SK-MEL-5 (cell line): ENCODE data around the gene TOM1. TPM values are rescaled to one million over a fixed set of nuclear protein-coding genes. Genes with fewer than 3 reads are reported as not detected.
A peak's percentile ranks its signal among the peaks of the same experiment; 100 is the strongest.

Experiments
- DNase-seq: peaks from one replicate; pipeline ENCODE4 v3.0.0-alpha.2; 2016; ENCODE audit warnings: low read depth, low spot score
- in situ Hi-C: cut with HindIII; loops from 2 replicates; pipeline ENCODE4 v1.10.0; 2016; ENCODE audit warnings: low sequenced_read_pairs, high pct_unique_total_duplicates, low pct_unique_long_range_greater_than_20kb
- total RNA-seq: library from RNA; depleted of rRNA; stranded (reverse); fragments of >200 nt; shearing (Covaris generic); gene quantifications from 2 replicates; pipeline ENCODE4 v1.2.3, GENCODE V29; 2014

Gene TOM1
- total RNA-seq, 1 experiment from 2014 or later = 73.1 TPM

GRCh38 chr22:35334004-35334403, 34.3 kb downstream of the TOM1 start:
- no peak for DNase-seq
- in situ Hi-C loops = no loop called here

- no peak for DNase-seq
- in situ Hi-C loops = no loop called here
These were observed 35.8 kb downstream of the TOM1 start for GRCh38 chr22:35335468-35335867.

- DNase-seq = no peak
- in situ Hi-C loops = no loop called here
These were observed 36.5 kb downstream of the TOM1 start for GRCh38 chr22:35335936-35336781.

- DNase-seq = peak; percentile 49
These were observed 38.2 kb downstream of the TOM1 start for GRCh38 chr22:35337932-35338331.

GRCh38 chr22:35341090-35341874, 41.6 kb downstream of the TOM1 start:
- DNase-seq = no peak
- in situ Hi-C loops = no loop called here

More at GRCh38 chr22:35337932-35338331, 38.2 kb downstream of the TOM1 start:
- in situ Hi-C loops = no loop called here

- in situ Hi-C loops = no loop called here
- no peak for DNase-seq
These were observed 42.7 kb downstream of the TOM1 start for GRCh38 chr22:35342390-35342789.

GRCh38 chr22:35343664-35344550, 44.2 kb downstream of the TOM1 start:
- DNase-seq = no peak

GRCh38 chr22:35344956-35345690, 45.4 kb downstream of the TOM1 start:
- in situ Hi-C loops = no loop called here
- no peak for DNase-seq

More at GRCh38 chr22:35343664-35344550, 44.2 kb downstream of the TOM1 start:
- in situ Hi-C loops = no loop called here

GRCh38 chr22:35345808-35346505, 46.3 kb downstream of the TOM1 start:
- in situ Hi-C loops = no loop called here
- no peak for DNase-seq

GRCh38 chr22:35346596-35347220, 47.0 kb downstream of the TOM1 start:
- DNase-seq = no peak
- in situ Hi-C loops = no loop called here

GRCh38 chr22:35347462-35347861, 47.8 kb downstream of the TOM1 start:
- in situ Hi-C loops = no loop called here
- no peak for DNase-seq

GRCh38 chr22:35348026-35348590, 48.4 kb downstream of the TOM1 start:
- no peak for DNase-seq
- in situ Hi-C loops = no loop called here

- in situ Hi-C loops = no loop called here
These were observed 49.0 kb downstream of the TOM1 start for GRCh38 chr22:35348703-35349102.

GRCh38 chr22:35349368-35349703, 49.6 kb downstream of the TOM1 start:
- DNase-seq = no peak
- in situ Hi-C loops = no loop called here

More at GRCh38 chr22:35348703-35349102, 49.0 kb downstream of the TOM1 start:
- DNase-seq = no peak

GRCh38 chr22:35349704-35350538, 50.2 kb downstream of the TOM1 start:
- DNase-seq = no peak
- in situ Hi-C loops = no loop called here
